Retinal pigment epithelial cell (primary cell): ENCODE results near the gene MAN2A2.
"Not testable (repeated sequence)": the region's sequence is repeated elsewhere in the genome, so short reads cannot be mapped to it uniquely, and the experiment has no call there.

ENCODE experiments used
- DNase-seq: peaks from one replicate; pipeline ENCODE4 v3.0.0-alpha.2; 2010; ENCODE audit warnings: low read depth
- H3K4me3 ChIP-seq: 2 replicates; pipeline ENCODE4 v1.5.1; 2011; ENCODE audit warnings: mild to moderate bottlenecking, low read length, control low read depth, moderate library complexity
- CTCF ChIP-seq: conservative IDR thresholded peaks from 2 replicates; pipeline ENCODE4 v1.5.1; 2011; ENCODE audit warnings: low read depth, low read length, control low read depth, inconsistent platforms

The MAN2A2 gene

GRCh38 chr15:90917569-90917968, 14.5 kb downstream of the MAN2A2 start:
- no peak for DNase-seq
- H3K4me3 ChIP-seq: no peak overlapping the region
- TF ChIP-seq CTCF: no peak

- no peak overlapping the region for H3K4me3 ChIP-seq
- TF ChIP-seq CTCF: no peak
- DNase-seq: no peak
Observed at GRCh38 chr15:90918034-90918788, 15.1 kb downstream of the MAN2A2 start.

DNA sequence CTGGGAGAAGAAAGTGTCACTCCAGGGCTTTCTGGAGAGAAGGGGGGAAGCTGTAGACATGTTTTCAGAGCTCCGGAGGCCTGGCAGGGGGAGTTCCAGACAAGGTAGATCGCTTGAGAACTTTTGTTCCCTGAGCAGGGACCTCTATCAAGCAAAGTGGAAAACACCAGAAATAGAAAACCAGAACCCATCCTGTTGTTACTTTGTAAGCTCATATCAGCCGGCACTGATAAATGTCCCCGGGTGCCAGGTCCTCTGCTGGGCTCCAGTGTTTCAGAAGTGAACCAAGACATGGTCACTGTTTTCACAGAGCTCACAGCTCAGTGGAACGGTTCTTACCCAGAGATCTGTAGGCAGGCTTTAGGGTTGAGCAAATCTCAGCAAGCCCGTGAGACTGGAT, 15.7 kb downstream of the MAN2A2 start:
- TF ChIP-seq CTCF: no peak
- no peak overlapping the region for H3K4me3 ChIP-seq
- DNase-seq: no peak

DNA sequence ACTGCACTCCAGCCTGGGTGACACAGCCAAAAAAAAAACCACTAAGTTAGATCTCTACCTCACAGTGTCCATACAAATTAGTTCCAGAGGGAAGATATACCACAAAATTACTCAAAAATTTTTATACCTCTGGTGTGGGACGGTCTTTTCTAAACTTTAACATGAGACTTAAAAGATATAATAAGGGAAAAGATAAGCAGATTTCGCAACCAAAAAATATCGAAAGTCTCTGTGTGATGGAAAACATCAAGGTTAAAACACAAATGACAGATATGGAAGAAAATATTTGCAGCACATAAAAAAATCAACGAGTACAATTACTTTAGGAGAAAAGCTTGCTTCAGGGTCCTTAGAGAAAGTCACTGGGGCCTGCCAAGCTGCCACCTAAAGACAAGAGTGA, 18.8 kb downstream of the MAN2A2 start:
- TF ChIP-seq CTCF: no peak
- H3K4me3 ChIP-seq: no peak overlapping the region
- no peak for DNase-seq

DNA sequence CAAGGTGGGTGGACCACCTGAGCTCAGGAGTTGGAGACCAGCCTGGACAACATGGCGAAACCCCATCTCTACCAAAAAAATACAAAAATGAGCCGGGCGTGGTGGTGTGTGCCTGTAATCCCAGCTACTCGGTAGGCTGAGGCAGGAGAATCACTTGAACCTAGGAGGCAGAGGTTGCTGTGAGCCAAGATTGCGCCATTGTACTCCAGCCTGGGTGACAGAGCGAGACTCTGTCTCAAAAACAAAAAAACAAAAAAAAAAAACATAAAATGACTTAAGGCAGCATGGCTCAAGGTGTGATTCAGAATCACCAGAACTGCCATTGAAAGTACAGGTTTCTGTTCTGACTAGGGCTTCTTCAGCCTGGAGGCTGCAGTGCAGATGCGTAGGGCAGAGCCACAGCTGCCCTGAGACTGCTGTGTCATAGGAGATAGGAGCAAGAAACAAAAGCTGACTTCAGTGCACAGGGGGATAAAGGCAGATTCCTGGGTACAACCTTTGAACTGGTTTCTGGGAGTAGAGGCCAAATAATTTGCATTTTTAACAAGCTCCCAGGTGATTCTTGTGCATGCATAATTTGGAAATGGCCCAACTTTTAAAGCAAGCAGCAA, 19.7 kb downstream of the MAN2A2 start:
- H3K4me3 ChIP-seq, DNase-seq: not testable (repeated sequence)

GRCh38 chr15:90924375-90924774, 21.3 kb downstream of the MAN2A2 start:
- H3K4me3 ChIP-seq: no peak overlapping the region
- TF ChIP-seq CTCF: no peak
- no peak for DNase-seq

- DNase-seq, H3K4me3 ChIP-seq: not testable (repeated sequence)
Observed at GRCh38 chr15:90926766-90927165, 23.7 kb downstream of the MAN2A2 start.

- not testable (repeated sequence) for H3K4me3 ChIP-seq
Observed at GRCh38 chr15:90928106-90928505, 25.0 kb downstream of the MAN2A2 start.

More at GRCh38 chr15:90928106-90928505, 25.0 kb downstream of the MAN2A2 start:
- not testable (repeated sequence) for DNase-seq
